ENCODE data around the gene CDC40.

DNA sequence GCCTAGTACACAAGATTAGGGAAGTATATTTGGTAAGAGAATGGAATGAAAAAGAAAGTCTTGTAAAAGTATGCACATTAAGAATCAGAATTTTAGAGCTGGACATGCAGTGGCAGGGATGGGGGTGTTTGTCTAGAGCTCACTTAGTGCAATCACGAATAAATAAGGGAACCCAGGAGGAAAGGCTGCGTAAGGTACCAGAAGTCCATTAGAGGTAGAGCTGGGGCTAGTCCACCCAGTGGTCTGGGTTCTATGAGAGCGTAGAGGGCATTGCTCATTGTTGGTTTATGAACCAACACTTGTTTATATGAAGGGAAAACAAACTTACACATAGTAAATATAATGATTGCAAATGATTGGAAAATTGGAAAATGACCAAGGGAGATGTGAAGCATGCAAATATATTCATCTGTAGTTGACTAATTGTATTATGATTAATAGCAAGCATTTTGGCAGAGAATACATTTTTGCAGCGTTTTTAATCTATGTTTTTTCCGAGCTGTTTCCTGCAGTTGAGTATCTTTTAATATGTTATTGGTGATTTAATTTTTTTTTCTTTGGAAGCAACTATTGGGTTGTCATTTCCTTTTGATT, 3.2 kb downstream of the CDC40 start:
- TF ChIP-seq POLR2A (IDR thresholded peaks at IDR 0.05; ENCODE audit: low read length): no peak
- no peak for TF ChIP-seq GATA1 (IDR thresholded peaks at IDR 0.05; ENCODE audit: low read depth, low read length)

Measured in erythroblast (primary cell).